HG03103 (cell line): Measurements from ENCODE around the gene PTPRG.

ENCODE experiments used
- ATAC-seq: cut with Tn5 transposase; IDR thresholded peaks from one replicate; pipeline ENCODE4 v1.9.1; 2021; ENCODE audit warnings: low read depth; ENCODE audit not compliant: unreplicated experiment

The PTPRG gene

GRCh38 chr3:61847784-61848462, 286.6 kb downstream of the PTPRG start:
- ATAC-seq, result no peak

- no peak for ATAC-seq
Measured at GRCh38 chr3:61848885-61849284, 287.5 kb downstream of the PTPRG start.

- ATAC-seq, result no peak
Measured at GRCh38 chr3:61853912-61854311, 292.5 kb downstream of the PTPRG start.

GRCh38 chr3:61855211-61855610, 293.8 kb downstream of the PTPRG start:
- no peak for ATAC-seq

GRCh38 chr3:61857297-61857696, 295.9 kb downstream of the PTPRG start:
- no peak for ATAC-seq

- ATAC-seq, result no peak
Measured at GRCh38 chr3:61858054-61858453, 296.7 kb downstream of the PTPRG start.

GRCh38 chr3:61861410-61861809, 300.0 kb downstream of the PTPRG start:
- no peak for ATAC-seq

GRCh38 chr3:61862614-61863289, 301.4 kb downstream of the PTPRG start:
- no peak for ATAC-seq

- ATAC-seq, result no peak
Measured at GRCh38 chr3:61863579-61863978, 302.2 kb downstream of the PTPRG start.

GRCh38 chr3:61864886-61865285, 303.5 kb downstream of the PTPRG start:
- ATAC-seq, result no peak

GRCh38 chr3:61865466-61866152, 304.2 kb downstream of the PTPRG start:
- no peak for ATAC-seq

GRCh38 chr3:61866153-61866542, 304.8 kb downstream of the PTPRG start:
- ATAC-seq, result no peak

- no peak for ATAC-seq
Measured at GRCh38 chr3:61866961-61867461, 305.6 kb downstream of the PTPRG start.

- ATAC-seq, result no peak
Measured at GRCh38 chr3:61868499-61868898, 307.1 kb downstream of the PTPRG start.

GRCh38 chr3:61869371-61869770, 308.0 kb downstream of the PTPRG start:
- ATAC-seq, result no peak

- ATAC-seq, result no peak
Measured at GRCh38 chr3:61871644-61872043, 310.3 kb downstream of the PTPRG start.

GRCh38 chr3:61872077-61872706, 310.8 kb downstream of the PTPRG start:
- ATAC-seq, result no peak

- ATAC-seq, result no peak
Measured at GRCh38 chr3:61875046-61875844, 313.9 kb downstream of the PTPRG start.

- ATAC-seq, result no peak
Measured at GRCh38 chr3:61875976-61876671, 314.8 kb downstream of the PTPRG start.

- ATAC-seq, result no peak
Measured at GRCh38 chr3:61876797-61877196, 315.4 kb downstream of the PTPRG start.
